ENCODE measurements around the gene EPHB2. TPM values are rescaled to one million over a fixed set of nuclear protein-coding genes. Genes with fewer than 3 reads are reported as not detected.
A peak's percentile ranks its signal among the peaks of the same experiment; 100 is the strongest.

Gene EPHB2
- polyA plus RNA-seq, 1 donor from 2014 or later, result 22.8 TPM

DNA sequence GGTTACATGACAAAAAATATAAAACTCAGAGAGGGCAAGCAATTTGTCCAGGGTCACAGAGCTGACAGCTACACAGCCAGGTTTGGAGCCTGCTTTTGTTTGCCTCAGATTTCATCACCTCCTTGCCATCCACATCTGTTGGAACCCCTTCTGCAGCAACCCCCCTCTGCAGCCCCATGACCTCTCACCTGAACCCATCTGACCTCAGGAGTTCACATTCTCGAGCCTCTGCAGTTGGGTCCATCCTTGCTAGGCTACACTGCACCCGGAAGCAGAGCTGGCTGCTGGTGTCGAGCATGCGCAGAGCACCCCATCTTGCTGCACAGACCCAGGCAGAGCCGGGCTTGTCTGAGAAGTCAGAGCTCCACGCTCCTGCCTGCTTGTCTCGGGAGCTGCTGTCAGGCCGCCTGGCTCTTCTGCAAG, 47.6 kb upstream of the EPHB2 start:
- Histone ChIP-seq H3K36me3 (ENCODE audit: insufficient read depth, low read length) (no peaks in the 10 kb centered on the region), H3K9me3 (ENCODE audit: low read length) (no peaks in the 10 kb centered on the region), H3K27ac (ENCODE audit: low read length) (no peak overlapping the region), H3K4me3 (ENCODE audit: low read length) (no peak overlapping the region), H3K9me2 (ENCODE audit: insufficient read depth, low read length) (no peaks in the 10 kb centered on the region), H3K27me3 (ENCODE audit: insufficient read depth, low read depth, low read length) (no peaks in the 10 kb centered on the region), H4K20me1 (ENCODE audit: insufficient read depth) (no peaks in the 10 kb centered on the region), H3K79me2 (replicated peaks; ENCODE audit: insufficient read depth, low read length) (no peaks in the 10 kb centered on the region), H2AFZ (ENCODE audit: low read depth, low read length) (no peak overlapping the region), H3K9ac (ENCODE audit: low read length) (no peak overlapping the region), H3K4me2 (ENCODE audit: low read length) (no peak overlapping the region), H3F3A (ENCODE audit: insufficient read depth, low read length, poor library complexity, severe bottlenecking) (no peaks in the 10 kb centered on the region)
- TF ChIP-seq, protein P1, sequence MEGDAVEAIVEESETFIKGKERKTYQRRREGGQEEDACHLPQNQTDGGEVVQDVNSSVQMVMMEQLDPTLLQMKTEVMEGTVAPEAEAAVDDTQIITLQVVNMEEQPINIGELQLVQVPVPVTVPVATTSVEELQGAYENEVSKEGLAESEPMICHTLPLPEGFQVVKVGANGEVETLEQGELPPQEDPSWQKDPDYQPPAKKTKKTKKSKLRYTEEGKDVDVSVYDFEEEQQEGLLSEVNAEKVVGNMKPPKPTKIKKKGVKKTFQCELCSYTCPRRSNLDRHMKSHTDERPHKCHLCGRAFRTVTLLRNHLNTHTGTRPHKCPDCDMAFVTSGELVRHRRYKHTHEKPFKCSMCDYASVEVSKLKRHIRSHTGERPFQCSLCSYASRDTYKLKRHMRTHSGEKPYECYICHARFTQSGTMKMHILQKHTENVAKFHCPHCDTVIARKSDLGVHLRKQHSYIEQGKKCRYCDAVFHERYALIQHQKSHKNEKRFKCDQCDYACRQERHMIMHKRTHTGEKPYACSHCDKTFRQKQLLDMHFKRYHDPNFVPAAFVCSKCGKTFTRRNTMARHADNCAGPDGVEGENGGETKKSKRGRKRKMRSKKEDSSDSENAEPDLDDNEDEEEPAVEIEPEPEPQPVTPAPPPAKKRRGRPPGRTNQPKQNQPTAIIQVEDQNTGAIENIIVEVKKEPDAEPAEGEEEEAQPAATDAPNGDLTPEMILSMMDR (IDR thresholded peaks at IDR 0.05; ENCODE audit: poor library complexity, severe bottlenecking), result no peak
- TF ChIP-seq EP300 (conservative IDR thresholded peaks at IDR 0.05; ENCODE audit: poor library complexity, severe bottlenecking), result no peak
- TF ChIP-seq, protein P2, sequence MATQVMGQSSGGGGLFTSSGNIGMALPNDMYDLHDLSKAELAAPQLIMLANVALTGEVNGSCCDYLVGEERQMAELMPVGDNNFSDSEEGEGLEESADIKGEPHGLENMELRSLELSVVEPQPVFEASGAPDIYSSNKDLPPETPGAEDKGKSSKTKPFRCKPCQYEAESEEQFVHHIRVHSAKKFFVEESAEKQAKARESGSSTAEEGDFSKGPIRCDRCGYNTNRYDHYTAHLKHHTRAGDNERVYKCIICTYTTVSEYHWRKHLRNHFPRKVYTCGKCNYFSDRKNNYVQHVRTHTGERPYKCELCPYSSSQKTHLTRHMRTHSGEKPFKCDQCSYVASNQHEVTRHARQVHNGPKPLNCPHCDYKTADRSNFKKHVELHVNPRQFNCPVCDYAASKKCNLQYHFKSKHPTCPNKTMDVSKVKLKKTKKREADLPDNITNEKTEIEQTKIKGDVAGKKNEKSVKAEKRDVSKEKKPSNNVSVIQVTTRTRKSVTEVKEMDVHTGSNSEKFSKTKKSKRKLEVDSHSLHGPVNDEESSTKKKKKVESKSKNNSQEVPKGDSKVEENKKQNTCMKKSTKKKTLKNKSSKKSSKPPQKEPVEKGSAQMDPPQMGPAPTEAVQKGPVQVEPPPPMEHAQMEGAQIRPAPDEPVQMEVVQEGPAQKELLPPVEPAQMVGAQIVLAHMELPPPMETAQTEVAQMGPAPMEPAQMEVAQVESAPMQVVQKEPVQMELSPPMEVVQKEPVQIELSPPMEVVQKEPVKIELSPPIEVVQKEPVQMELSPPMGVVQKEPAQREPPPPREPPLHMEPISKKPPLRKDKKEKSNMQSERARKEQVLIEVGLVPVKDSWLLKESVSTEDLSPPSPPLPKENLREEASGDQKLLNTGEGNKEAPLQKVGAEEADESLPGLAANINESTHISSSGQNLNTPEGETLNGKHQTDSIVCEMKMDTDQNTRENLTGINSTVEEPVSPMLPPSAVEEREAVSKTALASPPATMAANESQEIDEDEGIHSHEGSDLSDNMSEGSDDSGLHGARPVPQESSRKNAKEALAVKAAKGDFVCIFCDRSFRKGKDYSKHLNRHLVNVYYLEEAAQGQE (IDR thresholded peaks at IDR 0.05; ENCODE audit: borderline replicate concordance), result no peak
- no peak for TF ChIP-seq SMC3 (conservative IDR thresholded peaks at IDR 0.05; ENCODE audit: poor library complexity)
- no peak for TF ChIP-seq RAD21 (conservative IDR thresholded peaks at IDR 0.05)
- no peak for TF ChIP-seq EZH2 (IDR thresholded peaks at IDR 0.05; ENCODE audit: borderline replicate concordance, insufficient read depth, low read length, poor library complexity, severe bottlenecking)
- no peak for TF ChIP-seq MXI1 (conservative IDR thresholded peaks at IDR 0.05; ENCODE audit: poor library complexity, severe bottlenecking)
- TF ChIP-seq POLR2AphosphoS5 (IDR thresholded peaks at IDR 0.05), result no peak
- no peak for TF ChIP-seq TAF1 (IDR thresholded peaks at IDR 0.05; ENCODE audit: low read depth)

DNA sequence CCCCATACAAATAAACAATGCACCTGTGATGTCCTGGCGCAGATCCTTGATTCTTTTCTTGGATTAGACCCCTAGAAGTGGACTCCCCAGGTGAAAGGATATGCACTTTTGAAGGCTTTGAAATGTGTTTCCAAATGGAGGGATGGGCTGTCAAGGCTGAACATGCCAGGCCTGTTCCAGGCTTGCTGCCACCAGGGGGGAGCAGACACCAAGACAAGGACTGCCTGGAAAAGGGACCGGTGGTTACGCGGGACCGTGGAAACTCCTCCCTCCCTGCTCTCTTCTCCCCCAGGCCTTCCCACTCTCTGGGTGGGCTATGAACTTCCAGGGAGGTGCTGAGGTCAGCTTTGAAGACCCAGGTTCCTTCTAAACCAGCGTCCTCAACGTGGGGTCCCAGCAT, 44.9 kb upstream of the EPHB2 start:
- no peak overlapping the region for H3K4me2 ChIP-seq (ENCODE audit: low read length)
- no peaks in the 10 kb centered on the region for H3K9me3 ChIP-seq (ENCODE audit: low read length)
- TF ChIP-seq POLR2AphosphoS5 (IDR thresholded peaks at IDR 0.05) (no peak), RAD21 (conservative IDR thresholded peaks at IDR 0.05) (peak; percentile 80), SMC3 (conservative IDR thresholded peaks at IDR 0.05; ENCODE audit: poor library complexity) (peak; percentile 77), EP300 (conservative IDR thresholded peaks at IDR 0.05; ENCODE audit: poor library complexity, severe bottlenecking) (no peak), EZH2 (IDR thresholded peaks at IDR 0.05; ENCODE audit: borderline replicate concordance, insufficient read depth, low read length, poor library complexity, severe bottlenecking) (no peak)
- TF ChIP-seq, protein P2 (IDR thresholded peaks at IDR 0.05; ENCODE audit: borderline replicate concordance), result no peak
- TF ChIP-seq, protein P1 (IDR thresholded peaks at IDR 0.05; ENCODE audit: poor library complexity, severe bottlenecking), result peak; percentile 70
- no peaks in the 10 kb centered on the region for H3K27me3 ChIP-seq (ENCODE audit: insufficient read depth, low read depth, low read length)
- no peaks in the 10 kb centered on the region for H3F3A ChIP-seq (ENCODE audit: insufficient read depth, low read length, poor library complexity, severe bottlenecking)
- no peaks in the 10 kb centered on the region for H3K9me2 ChIP-seq (ENCODE audit: insufficient read depth, low read length)
- H3K9ac ChIP-seq (ENCODE audit: low read length), result no peak overlapping the region
- H2AFZ ChIP-seq (ENCODE audit: low read depth, low read length), result no peak overlapping the region
- no peak overlapping the region for H3K4me3 ChIP-seq (ENCODE audit: low read length)
- no peak overlapping the region for H3K27ac ChIP-seq (ENCODE audit: low read length)
- no peaks in the 10 kb centered on the region for H3K79me2 ChIP-seq (replicated peaks; ENCODE audit: insufficient read depth, low read length)
- no peaks in the 10 kb centered on the region for H3K36me3 ChIP-seq (ENCODE audit: insufficient read depth, low read length)
- no peaks in the 10 kb centered on the region for H4K20me1 ChIP-seq (ENCODE audit: insufficient read depth)
